ENCODE data around the gene NEK3. TPM values are rescaled to one million over a fixed set of nuclear protein-coding genes. Genes with fewer than 3 reads are reported as not detected.

The NEK3 gene
- total RNA-seq, 1 experiment from 2014 or later, result 13.3 TPM

GRCh38 chr13:52137489-52137888 lies 21.9 kb downstream of the NEK3 start:
- no peak overlapping the region for H2BK5ac ChIP-seq (ENCODE audit: insufficient read length, low read length)
- Mint-ChIP-seq H3K27ac (no peak overlapping the region), H3K9me3 (no peaks in the 10 kb centered on the region), H3K27me3 (ENCODE audit: low read depth) (no peaks in the 10 kb centered on the region), H3K36me3 (ENCODE audit: insufficient read depth in 1 of 3, low read depth in 3 of 3) (peaks cover 7 to 19% (median 8%) of the 10 kb centered on the region in 3 experiments; a peak in 6 of 7 replicates), H3K4me3 (no peak overlapping the region), H3K4me1 (peaks cover 3% of the 10 kb centered on the region in 2 experiments; a peak in 2 of 4 replicates)
- no peak overlapping the region for H3K27ac ChIP-seq (ENCODE audit: insufficient read length, low read depth, low read length)
- no peak overlapping the region for H4K8ac ChIP-seq (replicated peaks; ENCODE audit: insufficient read length, low read depth, low read length)
- H3K4ac ChIP-seq (ENCODE audit: low read depth, low read length), result no peak overlapping the region
- no peak overlapping the region for H4K91ac ChIP-seq (ENCODE audit: insufficient read length, low read depth, low read length)
- no peak overlapping the region for H3K56ac ChIP-seq (ENCODE audit: insufficient read length, low read depth, low read length)
- no peak overlapping the region for H2BK20ac ChIP-seq (ENCODE audit: low read depth, low read length, poor library complexity, severe bottlenecking)
- TF ChIP-seq CTCF (conservative IDR thresholded peaks at IDR 0.05), result no peak
- no peaks in the 10 kb centered on the region for H3K27me3 ChIP-seq (ENCODE audit: insufficient read depth, low read length)
- no peaks in the 10 kb centered on the region for H3K79me2 ChIP-seq (ENCODE audit: insufficient read depth, low read length)
- H3K79me1 ChIP-seq (ENCODE audit: insufficient read depth, low read depth, low read length, poor library complexity, severe bottlenecking), result no peaks in the 10 kb centered on the region
- no peak overlapping the region for H3T11ph ChIP-seq (ENCODE audit: low read length)
- H3K23ac ChIP-seq (ENCODE audit: insufficient read length, low read depth, low read length), result no peak overlapping the region
- no peak overlapping the region for H2AFZ ChIP-seq (ENCODE audit: low read length)
- no peak for DNase-seq
- no peak overlapping the region for H2BK15ac ChIP-seq (ENCODE audit: low read depth, low read length)
- no peak overlapping the region for H3K18ac ChIP-seq (ENCODE audit: insufficient read length, low read depth, low read length)
- H3K4me1 ChIP-seq (ENCODE audit: insufficient read depth, low read length), result no peaks in the 10 kb centered on the region
- WGBS (ENCODE audit: extremely low coverage, insufficient read length, low lambda C conversion rate), result no CpG with 5 or more reads among the region's 3 CpGs
- no peak overlapping the region for H2BK12ac ChIP-seq (ENCODE audit: insufficient read length, low read depth, low read length)
- no peak overlapping the region for H3K9ac ChIP-seq (ENCODE audit: extremely low read depth, insufficient read length, low read length)
- H4K5ac ChIP-seq (ENCODE audit: insufficient read length, low read depth, low read length), result no peak overlapping the region
- no peak overlapping the region for H3K4me2 ChIP-seq (ENCODE audit: insufficient read depth, insufficient read length, low read length)
- no peak overlapping the region for H2AK5ac ChIP-seq (ENCODE audit: insufficient read length, low read length)
- no peaks in the 10 kb centered on the region for H3K9me3 ChIP-seq (ENCODE audit: control insufficient read depth, low read depth, low read length)
- no peaks in the 10 kb centered on the region for H4K20me1 ChIP-seq (ENCODE audit: control insufficient read depth, insufficient read depth, insufficient read length)
- no peak overlapping the region for H2BK120ac ChIP-seq (ENCODE audit: low read depth, low read length, poor library complexity, severe bottlenecking)
- H3K14ac ChIP-seq (ENCODE audit: insufficient read depth, low read length), result no peak overlapping the region
- no peaks in the 10 kb centered on the region for H3K23me2 ChIP-seq (ENCODE audit: insufficient read length, low read depth, low read length, poor library complexity, severe bottlenecking)
